HepG2 (cell line): Measurements from ENCODE around the gene HAGH. TPM values are rescaled to one million over a fixed set of nuclear protein-coding genes. Genes with fewer than 3 reads are reported as not detected.
A peak's percentile ranks its signal among the peaks of the same experiment; 100 is the strongest.

Experiments
- ATAC-seq: fragments of 200-7000 bp; cut with Tn5 transposase; 3 replicates; pipeline ENCODE4 v1.9.1; 2020; ENCODE audit warnings: mild to moderate bottlenecking, moderate library complexity
- BruUV-seq: library from RNA; stranded (reverse); fragments of 400-500 nt; replicated peaks from 2 replicates; lab custom pipeline; 2021; lab: Mats Ljungman, UMichigan
- CTCF ChIA-PET: fragments of 300-600 bp; formaldehyde crosslinking; extraction: SDS; loops from one replicate; lab custom pipeline; 2021; ENCODE audit warnings: low total read pairs, inconsistent platforms, low intra/inter-chr PET ratio; lab: Yijun Ruan, JAX
- POLR2A ChIA-PET: fragments of 350-600 bp; sonication (Branson Sonifier 250); formaldehyde crosslinking; loops from one replicate; lab custom pipeline; 2020; ENCODE audit warnings: antibody characterized with exemption, inconsistent platforms; lab: Yijun Ruan, JAX
- DNase-seq: peaks from one replicate; pipeline ENCODE4 v3.0.0-alpha.2; 2015; ENCODE audit warnings: low spot score
- FAIRE-seq: peaks from 3 replicates; lab custom pipeline; 2011; peaks lifted over from hg19 to GRCh38; lab: Jason Lieb, UNC
- H2AFZ ChIP-seq: one replicate; pipeline ENCODE4 v1.6.1; 2011; ENCODE audit warnings: low read length, inconsistent platforms
- H3K27ac ChIP-seq: fragments of 300-600 bp; 3 replicates; pipeline ENCODE4 v1.8.0; 2011; ENCODE audit warnings: mixed run types, mild to moderate bottlenecking, mixed read lengths, low read length, inconsistent platforms; ENCODE audit not compliant: insufficient read depth; ENCODE audit errors: extremely low read length
- H3K27me3 ChIP-seq, 2 experiments: fragments of 200-600 bp in 1 of 2; 2 replicates in 1 of 2; 3 replicates in 1 of 2; pipeline versions ENCODE4 v1.6.0 to v1.8.0; 2011; ENCODE audit warnings: low read length in 2 of 2, mild to moderate bottlenecking in 2 of 2, moderate library complexity in 2 of 2, inconsistent platforms in 1 of 2; ENCODE audit not compliant: insufficient read depth in 2 of 2, control insufficient read depth in 1 of 2
- H3K36me3 ChIP-seq, 2 experiments: fragments of 200-600 bp in 1 of 2; replicated peaks in 1 of 2; 2 replicates in 1 of 2; 3 replicates in 1 of 2; pipeline versions ENCODE4 v1.5.1 to v1.8.0; 2011; ENCODE audit warnings: low read length in 2 of 2, inconsistent platforms in 1 of 2; ENCODE audit not compliant: insufficient read depth in 2 of 2, control insufficient read depth in 1 of 2
- H3K4me1 ChIP-seq: 2 replicates; pipeline ENCODE4 v1.5.1; 2012; ENCODE audit warnings: low read length, inconsistent platforms; ENCODE audit not compliant: insufficient read depth
- H3K4me2 ChIP-seq: 2 replicates; pipeline ENCODE4 v1.6.0; 2011; ENCODE audit warnings: low read depth, low read length, inconsistent platforms
- H3K4me3 ChIP-seq, 3 experiments: fragments of 200-600 bp in 1 of 3; sonication (generic), shearing (Covaris generic) in 1 of 3; replicated peaks in 1 of 3; 2 replicates each; pipeline ENCODE4 v1.5.1; 2011 to 2016; ENCODE audit warnings: low read length in 3 of 3, inconsistent platforms in 2 of 3, low read depth in 2 of 3, mild to moderate bottlenecking in 2 of 3, control low read depth in 1 of 3, mixed read lengths in 1 of 3; ENCODE audit not compliant: insufficient read depth in 1 of 3
- H3K79me2 ChIP-seq: one replicate; pipeline ENCODE4 v1.6.1; 2011; ENCODE audit warnings: low read length, inconsistent platforms; ENCODE audit not compliant: insufficient read depth
- H3K9ac ChIP-seq: 2 replicates; pipeline ENCODE4 v1.6.0; 2011; ENCODE audit warnings: mild to moderate bottlenecking, low read depth, low read length, inconsistent platforms; ENCODE audit not compliant: insufficient read depth
- H3K9me3 ChIP-seq: 2 replicates; pipeline ENCODE4 v1.5.1; 2012; ENCODE audit warnings: mild to moderate bottlenecking, low read length
- H4K20me1 ChIP-seq: 2 replicates; pipeline ENCODE4 v1.6.0; 2011; ENCODE audit warnings: inconsistent platforms, mild to moderate bottlenecking, low read length, moderate library complexity; ENCODE audit not compliant: insufficient read depth
- BATF2 ChIP-seq: sonication (generic); formaldehyde crosslinking; IDR thresholded peaks from 2 replicates; pipeline ENCODE4 v1.8.0; 2022; ENCODE audit warnings: mild to moderate bottlenecking, missing genetic modification reagents, moderate library complexity
- ETV6 ChIP-seq: sonication (generic); formaldehyde crosslinking; conservative IDR thresholded peaks from 2 replicates; pipeline ENCODE4 v1.4.0; 2020; ENCODE audit warnings: missing genetic modification reagents
- HNRNPUL1 ChIP-seq: fragments of 200-400 bp; formaldehyde crosslinking; IDR thresholded peaks from 2 replicates; pipeline ENCODE4 v1.6.1; 2017; ENCODE audit warnings: low read depth, mild to moderate bottlenecking, low read length, moderate library complexity
- MLX ChIP-seq: IDR thresholded peaks from 2 replicates; pipeline ENCODE4 v1.6.1; 2016
- PHF8 ChIP-seq: sonication (generic); formaldehyde crosslinking; IDR thresholded peaks from 2 replicates; pipeline ENCODE4 v1.5.0; 2020; ENCODE audit warnings: missing genetic modification reagents
- SIX1 ChIP-seq: sonication (generic); formaldehyde crosslinking; IDR thresholded peaks from 2 replicates; pipeline ENCODE4 v1.4.0; 2020; ENCODE audit warnings: missing genetic modification reagents, borderline replicate concordance
- SP4 ChIP-seq: sonication (generic); formaldehyde crosslinking; IDR thresholded peaks from 2 replicates; pipeline ENCODE4 v1.8.1; 2023; ENCODE audit warnings: mild to moderate bottlenecking, missing genetic modification reagents
- ZNF44 ChIP-seq: sonication (generic); formaldehyde crosslinking; IDR thresholded peaks from 2 replicates; pipeline ENCODE4 v1.5.1; 2020; ENCODE audit warnings: mild to moderate bottlenecking, missing genetic modification reagents
- ZNF446 ChIP-seq: sonication (generic); formaldehyde crosslinking; IDR thresholded peaks from 2 replicates; pipeline ENCODE4 v1.5.0; 2020; ENCODE audit warnings: mild to moderate bottlenecking, missing genetic modification reagents
- ZNF570 ChIP-seq: sonication (generic); formaldehyde crosslinking; IDR thresholded peaks from 2 replicates; pipeline ENCODE4 v1.4.0; 2020; ENCODE audit warnings: mild to moderate bottlenecking, missing genetic modification reagents, borderline replicate concordance
- ZNF644 ChIP-seq: IDR thresholded peaks from 2 replicates; pipeline ENCODE4 v1.6.1; 2016; ENCODE audit warnings: low read depth
- WGBS: methylation state at CpG from one replicate; pipeline ENCODE4 v1.1.6; 2017; ENCODE audit warnings: low lambda C conversion rate; 5-methylcytosine and 5-hydroxymethylcytosine counted together
- in situ Hi-C: cut with HindIII; loops from 2 replicates; pipeline ENCODE4 v1.10.0; 2017; ENCODE audit warnings: low pct_unique_long_range_greater_than_20kb; ENCODE audit not compliant: extremely low pct_ligation_motif_present
- intact Hi-C: fragments of 100-400 bp; cut with micrococcal nuclease; formaldehyde crosslinking; loops from one replicate; pipeline ENCODE4 v1.10.0; 2022; ENCODE audit not compliant: unreplicated experiment
- polyA plus RNA-seq, 8 experiments: library from polyadenylated mRNA; depleted of rRNA in 3 of 8; stranded (reverse) in 7 of 8; unstranded in 1 of 8; fragments of >200 nt; fragmentation: Illumina TruSeq in 4 of 8; extraction: Trizol in 4 of 8; gene quantifications; 2 replicates each; pipeline versions ENCODE4 v1.2.1 to v1.2.3, GENCODE V29; 2011 to 2016; ENCODE audit warnings: low read depth in 4 of 8, missing spikeins in 1 of 8, mixed read lengths in 1 of 8; ENCODE audit not compliant: insufficient read depth in 1 of 8
- total RNA-seq, 5 experiments: library from RNA; depleted of rRNA; stranded (reverse); fragments of >200 nt; fragmentation: Illumina TruSeq; extraction: Trizol; gene quantifications; 2 replicates each; pipeline ENCODE4 v1.2.3, GENCODE V29; 2016; ENCODE audit warnings: low read depth in 1 of 5
- TF ChIP-seq, protein P1 (sequence below): sonication (generic); formaldehyde crosslinking; IDR thresholded peaks from 2 replicates; pipeline ENCODE4 v1.4.0; 2020; ENCODE audit warnings: mild to moderate bottlenecking, missing genetic modification reagents
- TF ChIP-seq, protein P2 (sequence below): sonication (generic); formaldehyde crosslinking; IDR thresholded peaks from 2 replicates; pipeline ENCODE4 v1.4.0; 2020; ENCODE audit warnings: mild to moderate bottlenecking, missing genetic modification reagents, borderline replicate concordance

HAGH gene
- total and polyA plus RNA-seq, 2 of the 13 experiments (the other 11 are each of a cell fraction or from before 2014, with no cell fraction given), result 70.4 to 95.4 TPM

DNA sequence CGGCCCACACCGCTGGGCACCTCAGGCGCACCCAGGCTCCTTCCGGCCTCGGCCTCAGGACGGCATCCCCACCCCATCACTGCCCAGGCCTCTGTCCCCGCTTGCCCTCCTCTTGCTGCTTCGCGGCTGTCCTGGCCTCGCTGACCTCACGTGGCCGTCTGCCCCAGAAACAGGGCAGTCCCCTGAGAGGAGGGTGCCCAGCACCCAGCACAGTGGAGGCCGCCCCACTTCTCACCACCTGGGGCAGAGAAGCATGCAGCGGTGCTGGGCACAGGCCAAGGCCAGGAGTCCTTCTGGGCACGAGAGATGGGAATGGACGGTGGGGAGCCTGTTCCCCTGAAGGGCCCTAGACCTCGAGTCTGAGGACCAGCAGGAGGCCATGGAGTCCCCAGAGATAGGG, 8.9 kb downstream of the HAGH start:
- Histone ChIP-seq H3K9me3 (no peaks in the 10 kb centered on the region), H3K27me3 (no peaks in the 10 kb centered on the region), H3K4me1 (peaks cover 5% of the 10 kb centered on the region), H4K20me1 (peaks cover 5% of the 10 kb centered on the region; the same call in 1 of the 2 replicates), H3K36me3 (peaks cover 16 to 43% of the 10 kb centered on the region in 2 experiments; a peak in 4 of 5 replicates), H2AFZ (no peak overlapping the region), H3K4me3 (no peak overlapping the region), H3K4me2 (no peak overlapping the region), H3K79me2 (no peaks in the 10 kb centered on the region), H3K27ac (no peak overlapping the region), H3K9ac (no peak overlapping the region)
- in situ Hi-C loops, result no loop called here
- TF ChIP-seq ZNF570 (CRISPR knock-in tag) (no peak), SIX1 (CRISPR knock-in tag) (no peak), MLX (CRISPR knock-in tag) (no peak), ETV6 (CRISPR knock-in tag) (no peak), ZNF44 (no peak), ZNF644 (CRISPR knock-in tag) (no peak), PHF8 (CRISPR knock-in tag) (no peak), SP4 (no peak), HNRNPUL1 (no peak), BATF2 (no peak), ZNF446 (CRISPR knock-in tag) (no peak)
- TF ChIP-seq, protein P1, sequence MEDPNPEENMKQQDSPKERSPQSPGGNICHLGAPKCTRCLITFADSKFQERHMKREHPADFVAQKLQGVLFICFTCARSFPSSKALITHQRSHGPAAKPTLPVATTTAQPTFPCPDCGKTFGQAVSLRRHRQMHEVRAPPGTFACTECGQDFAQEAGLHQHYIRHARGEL (CRISPR knock-in tag), result no peak
- TF ChIP-seq, protein P2, sequence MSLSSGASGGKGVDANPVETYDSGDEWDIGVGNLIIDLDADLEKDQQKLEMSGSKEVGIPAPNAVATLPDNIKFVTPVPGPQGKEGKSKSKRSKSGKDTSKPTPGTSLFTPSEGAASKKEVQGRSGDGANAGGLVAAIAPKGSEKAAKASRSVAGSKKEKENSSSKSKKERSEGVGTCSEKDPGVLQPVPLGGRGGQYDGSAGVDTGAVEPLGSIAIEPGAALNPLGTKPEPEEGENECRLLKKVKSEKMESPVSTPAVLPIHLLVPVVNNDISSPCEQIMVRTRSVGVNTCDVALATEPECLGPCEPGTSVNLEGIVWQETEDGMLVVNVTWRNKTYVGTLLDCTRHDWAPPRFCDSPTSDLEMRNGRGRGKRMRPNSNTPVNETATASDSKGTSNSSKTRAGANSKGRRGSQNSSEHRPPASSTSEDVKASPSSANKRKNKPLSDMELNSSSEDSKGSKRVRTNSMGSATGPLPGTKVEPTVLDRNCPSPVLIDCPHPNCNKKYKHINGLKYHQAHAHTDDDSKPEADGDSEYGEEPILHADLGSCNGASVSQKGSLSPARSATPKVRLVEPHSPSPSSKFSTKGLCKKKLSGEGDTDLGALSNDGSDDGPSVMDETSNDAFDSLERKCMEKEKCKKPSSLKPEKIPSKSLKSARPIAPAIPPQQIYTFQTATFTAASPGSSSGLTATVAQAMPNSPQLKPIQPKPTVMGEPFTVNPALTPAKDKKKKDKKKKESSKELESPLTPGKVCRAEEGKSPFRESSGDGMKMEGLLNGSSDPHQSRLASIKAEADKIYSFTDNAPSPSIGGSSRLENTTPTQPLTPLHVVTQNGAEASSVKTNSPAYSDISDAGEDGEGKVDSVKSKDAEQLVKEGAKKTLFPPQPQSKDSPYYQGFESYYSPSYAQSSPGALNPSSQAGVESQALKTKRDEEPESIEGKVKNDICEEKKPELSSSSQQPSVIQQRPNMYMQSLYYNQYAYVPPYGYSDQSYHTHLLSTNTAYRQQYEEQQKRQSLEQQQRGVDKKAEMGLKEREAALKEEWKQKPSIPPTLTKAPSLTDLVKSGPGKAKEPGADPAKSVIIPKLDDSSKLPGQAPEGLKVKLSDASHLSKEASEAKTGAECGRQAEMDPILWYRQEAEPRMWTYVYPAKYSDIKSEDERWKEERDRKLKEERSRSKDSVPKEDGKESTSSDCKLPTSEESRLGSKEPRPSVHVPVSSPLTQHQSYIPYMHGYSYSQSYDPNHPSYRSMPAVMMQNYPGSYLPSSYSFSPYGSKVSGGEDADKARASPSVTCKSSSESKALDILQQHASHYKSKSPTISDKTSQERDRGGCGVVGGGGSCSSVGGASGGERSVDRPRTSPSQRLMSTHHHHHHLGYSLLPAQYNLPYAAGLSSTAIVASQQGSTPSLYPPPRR (CRISPR knock-in tag), result no peak
- DNase-seq, result no peak
- POLR2A ChIA-PET, result no interaction called here
- peak; percentile 11; the same call in 2 of the 3 replicates for ATAC-seq
- intact Hi-C loops, result no loop called here
- no peak for FAIRE-seq
- CTCF ChIA-PET, result no interaction called here
- 97% methylated on average over 13 of the region's 17 CpGs for WGBS
- no TSS peak for BruUV-seq
